ENCODE measurements around the gene SOST.

The SOST gene

DNA sequence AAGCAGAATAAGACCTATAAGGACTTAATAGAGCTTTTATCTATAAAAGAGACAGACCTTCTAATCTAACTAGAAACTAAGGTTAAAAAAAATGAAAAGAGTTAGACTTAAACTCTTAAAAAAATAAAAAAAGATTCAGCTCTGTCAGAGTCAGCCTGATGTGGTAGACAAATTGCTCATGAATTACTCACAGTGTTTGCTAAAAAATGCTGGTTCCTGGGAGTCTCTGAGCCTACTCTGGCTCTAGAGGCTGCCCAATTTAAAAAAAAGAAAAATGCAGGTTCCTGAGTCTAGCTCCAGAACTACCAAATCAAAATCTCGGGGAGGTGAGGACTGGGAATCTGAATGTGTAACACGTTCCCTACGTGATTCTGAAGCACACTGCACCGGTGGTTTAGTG is 18.1 kb downstream of the SOST start:
- no peak for DNase-seq

DNA sequence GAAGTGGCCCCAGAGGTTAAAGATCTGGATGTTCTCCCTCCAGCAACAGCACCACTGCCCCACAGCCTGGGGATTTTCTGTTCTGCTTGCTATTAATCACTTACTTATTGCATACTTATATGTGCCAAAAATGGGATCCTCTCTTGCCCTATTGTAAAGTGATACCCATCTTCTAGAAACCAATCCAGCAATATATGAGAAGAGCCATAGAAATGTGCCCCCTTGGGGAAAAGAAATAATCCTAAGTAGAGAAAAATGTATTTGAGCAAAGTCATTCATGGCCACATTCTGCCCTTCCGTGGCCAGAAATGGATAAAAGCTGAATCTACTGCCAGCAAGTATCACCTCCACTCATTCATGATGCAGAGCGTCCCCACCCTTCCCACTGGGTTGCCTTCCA is 20.9 kb downstream of the SOST start:
- DNase-seq, result no peak

DNA sequence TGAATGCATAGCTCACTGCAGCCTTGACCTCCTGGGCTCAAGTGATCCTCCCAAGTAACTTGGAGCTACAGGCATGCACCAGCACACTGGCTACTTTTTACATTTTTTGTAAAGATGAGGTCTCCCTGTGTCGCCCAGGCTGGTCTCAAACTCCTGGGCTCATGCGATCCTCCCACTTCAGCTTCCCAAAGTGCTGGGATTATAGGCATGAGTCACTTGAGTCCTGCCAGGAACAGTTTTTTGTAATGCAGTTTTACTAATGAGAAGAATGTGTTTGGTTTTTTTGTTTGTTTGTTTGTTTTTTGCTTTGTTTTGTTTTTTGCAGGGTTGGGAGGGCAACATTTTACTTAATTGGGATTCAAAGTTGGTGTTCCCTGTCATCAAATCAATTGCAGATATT is 22.2 kb downstream of the SOST start:
- DNase-seq, result no peak

DNA sequence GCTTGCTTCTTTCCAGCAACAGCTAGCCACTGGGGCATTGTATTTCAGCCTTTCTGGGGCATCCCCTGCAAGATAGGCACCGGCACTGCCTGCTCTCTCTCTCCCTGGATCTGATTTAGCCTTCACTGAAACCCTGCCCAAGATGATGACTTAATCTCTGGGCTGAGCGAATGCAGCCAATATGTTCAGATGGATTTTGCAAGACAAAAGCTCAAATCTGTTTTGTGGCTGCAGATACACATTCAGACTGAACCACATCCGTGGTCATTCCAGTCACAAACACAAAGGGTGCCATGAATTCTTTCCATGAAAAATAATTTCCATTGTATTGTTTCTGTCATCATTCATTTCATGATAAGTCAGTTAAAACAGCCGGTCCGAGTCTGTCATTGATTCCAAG is 24.2 kb downstream of the SOST start:
- no peak for DNase-seq

DNA sequence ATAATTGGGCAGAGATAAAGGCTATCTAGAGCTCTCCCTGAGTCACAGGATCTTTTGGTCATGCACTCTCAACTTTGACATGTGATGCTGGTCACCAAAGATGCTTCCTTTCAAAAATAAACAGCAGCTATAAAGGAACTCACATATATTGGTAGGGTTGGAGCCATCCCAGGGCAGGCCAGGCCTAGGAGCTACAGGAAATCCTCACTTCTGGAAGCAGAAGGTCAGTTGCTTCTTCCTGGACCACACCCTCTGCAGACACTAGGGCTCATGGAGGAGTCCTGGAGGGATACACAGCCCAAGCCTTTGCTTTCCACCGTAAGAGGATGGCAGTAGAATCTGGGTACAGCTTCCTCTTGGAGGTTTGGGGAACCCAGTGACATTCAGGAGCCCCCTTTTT is 24.6 kb downstream of the SOST start:
- no peak for DNase-seq

DNA sequence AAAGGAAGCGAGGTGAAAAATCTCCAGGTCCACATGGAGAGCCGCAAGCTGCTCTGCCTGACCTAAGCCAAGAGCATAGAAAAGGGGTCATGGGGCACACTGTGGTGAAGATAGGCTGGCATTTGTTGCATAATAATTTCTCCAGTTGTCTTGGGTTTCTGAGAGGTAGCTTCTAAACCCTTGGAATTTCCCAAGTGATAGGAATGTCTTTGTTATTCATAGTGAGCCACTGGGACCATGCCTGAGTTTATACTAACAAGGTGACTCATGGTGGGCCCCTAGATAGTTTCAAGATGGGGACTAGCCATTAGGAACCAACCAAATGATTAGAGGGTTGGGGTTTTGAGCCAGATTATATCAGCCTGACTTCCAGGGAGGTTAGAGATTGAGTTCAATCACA is 25.6 kb downstream of the SOST start:
- no peak for DNase-seq

DNA sequence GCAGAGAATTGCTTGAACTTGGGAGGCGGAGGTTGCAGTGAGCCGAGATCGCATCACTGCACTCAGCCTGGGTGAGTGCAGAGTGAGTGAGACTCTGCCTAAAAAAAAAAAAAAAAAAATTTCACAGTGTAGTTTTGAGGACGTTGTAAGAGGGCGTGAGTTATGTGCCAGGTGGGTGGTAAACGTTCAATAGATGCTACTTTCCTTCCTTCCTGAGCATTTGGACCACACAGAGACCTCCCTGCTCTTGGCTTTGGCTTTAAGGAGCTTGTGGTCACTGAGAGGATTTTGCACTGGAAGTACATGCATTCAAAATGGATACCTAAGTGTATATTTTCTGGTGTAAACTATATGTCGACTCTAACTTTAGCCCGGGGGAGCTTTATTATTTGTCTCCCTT is 30.5 kb downstream of the SOST start:
- no peak for DNase-seq

DNA sequence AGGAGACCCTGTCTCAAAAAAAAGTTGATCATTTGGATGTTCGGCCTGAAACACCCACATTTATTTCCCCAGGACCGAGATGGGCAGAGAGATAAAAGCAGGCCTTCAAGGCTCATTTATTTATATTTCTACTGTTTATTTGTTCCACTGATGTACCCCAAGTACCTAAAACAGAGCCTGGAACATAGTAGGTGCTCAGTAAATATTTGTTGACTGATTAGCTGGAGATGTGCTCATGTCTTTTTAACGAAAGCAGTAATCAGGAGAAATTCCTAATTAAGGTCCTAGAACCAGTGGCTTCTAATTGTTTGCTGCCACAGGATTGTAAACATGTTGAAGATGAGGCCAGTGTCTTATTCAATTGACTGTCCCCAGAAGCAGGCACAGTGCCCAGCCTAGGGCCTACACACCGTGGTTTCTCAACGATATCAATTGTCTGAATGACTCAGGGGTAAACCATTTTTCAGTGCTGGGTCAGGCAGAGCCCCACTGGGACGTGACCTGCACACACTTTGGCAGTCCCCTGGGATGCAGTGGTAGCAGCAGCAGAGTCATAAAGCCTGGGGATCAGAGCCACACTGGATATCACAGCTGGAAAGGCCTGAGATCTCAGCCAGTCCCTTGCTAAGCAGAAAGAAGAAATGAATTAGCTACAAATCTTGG is 34.8 kb downstream of the SOST start:
- DNase-seq, result peak; percentile 10

DNA sequence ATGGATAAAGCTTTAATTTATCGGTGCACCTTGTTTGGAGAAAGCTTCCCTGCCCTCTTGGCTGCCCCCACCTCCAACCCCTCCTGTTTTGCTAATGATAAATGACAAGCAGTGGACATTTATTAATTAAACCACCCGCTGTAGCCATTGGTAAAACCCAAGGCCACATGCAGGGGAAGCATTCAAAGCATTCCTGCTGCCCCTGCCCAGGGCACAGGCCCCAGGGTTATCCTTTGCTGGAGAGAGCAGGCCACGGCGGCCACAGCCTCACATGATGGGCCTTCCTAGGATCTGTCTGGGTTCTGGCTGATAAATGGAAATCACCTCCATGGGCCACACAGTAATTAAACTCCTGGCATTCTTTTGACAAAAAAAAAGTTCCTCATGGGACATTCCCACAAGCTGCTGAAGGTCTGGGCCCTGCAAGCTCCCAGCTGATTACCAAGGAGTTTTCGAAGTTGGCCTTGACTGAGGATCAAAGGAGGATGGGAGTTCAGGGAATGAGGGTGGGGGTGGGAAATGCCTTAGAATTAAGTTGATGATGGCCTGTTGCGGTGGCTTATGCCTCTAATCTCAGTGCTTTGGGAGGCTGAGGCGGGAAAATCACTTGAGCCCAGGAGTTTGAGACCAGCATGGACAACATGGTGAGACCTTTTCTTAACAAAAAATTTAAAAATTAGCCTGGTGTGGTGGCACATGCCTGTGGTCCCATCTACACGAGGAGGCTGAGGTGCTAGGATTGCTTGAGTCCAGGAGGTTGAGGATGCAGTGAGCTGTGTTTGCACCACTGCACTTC is 35.5 kb downstream of the SOST start:
- DNase-seq, result no peak

DNA sequence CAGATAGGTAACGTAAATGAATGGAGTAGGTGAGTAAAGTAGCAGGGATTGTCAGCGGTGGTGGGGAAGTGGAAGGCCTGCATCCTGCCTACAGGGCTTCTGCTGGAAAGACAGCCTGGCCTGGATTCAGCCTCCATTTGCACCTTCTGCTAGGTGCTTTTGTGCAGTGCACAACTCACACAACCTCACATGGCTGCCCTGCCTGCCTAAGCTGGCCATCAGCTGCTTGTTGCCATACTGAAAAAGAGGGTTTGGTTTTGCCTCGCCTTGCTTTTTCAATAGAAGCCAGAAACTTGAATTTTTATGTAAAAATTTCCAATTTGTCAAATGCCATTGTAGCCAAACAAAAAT is 36.3 kb downstream of the SOST start:
- no peak for DNase-seq

DNA sequence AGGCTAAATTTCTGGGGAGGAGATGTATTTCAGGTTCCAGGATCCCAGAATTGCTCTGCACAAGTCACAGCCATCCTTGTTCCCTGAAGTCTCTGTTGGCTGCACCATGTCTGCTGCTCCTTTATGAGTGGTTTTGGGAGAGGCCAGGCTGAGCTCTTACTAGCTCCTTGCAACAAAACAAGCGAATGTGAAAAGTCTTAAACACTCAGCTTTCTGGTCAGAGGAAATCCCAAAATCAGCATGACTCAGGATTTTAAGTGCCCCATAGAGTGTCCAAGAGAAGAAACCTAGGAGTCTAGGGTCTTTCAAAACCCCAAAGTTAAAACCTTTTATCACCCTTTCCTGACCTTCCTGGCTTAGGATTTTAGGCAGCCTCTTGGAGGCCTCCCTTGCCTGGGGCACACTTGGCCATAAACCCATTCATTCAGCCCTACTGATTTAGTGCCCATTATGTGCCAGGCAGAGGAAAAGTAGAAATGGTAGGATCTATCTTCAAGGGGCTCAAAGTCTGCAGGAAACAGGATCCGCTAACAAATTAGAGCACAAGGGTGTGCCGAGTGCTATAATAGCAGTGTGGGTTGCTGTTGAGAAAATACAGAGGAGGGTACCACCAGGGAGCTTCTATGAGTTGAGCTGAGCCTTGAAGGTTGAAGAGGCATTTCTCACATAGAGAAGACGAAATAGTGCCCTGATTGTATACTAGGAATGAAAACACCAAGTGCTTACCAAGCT is 36.9 kb downstream of the SOST start:
- peak; percentile 59 for DNase-seq

DNA sequence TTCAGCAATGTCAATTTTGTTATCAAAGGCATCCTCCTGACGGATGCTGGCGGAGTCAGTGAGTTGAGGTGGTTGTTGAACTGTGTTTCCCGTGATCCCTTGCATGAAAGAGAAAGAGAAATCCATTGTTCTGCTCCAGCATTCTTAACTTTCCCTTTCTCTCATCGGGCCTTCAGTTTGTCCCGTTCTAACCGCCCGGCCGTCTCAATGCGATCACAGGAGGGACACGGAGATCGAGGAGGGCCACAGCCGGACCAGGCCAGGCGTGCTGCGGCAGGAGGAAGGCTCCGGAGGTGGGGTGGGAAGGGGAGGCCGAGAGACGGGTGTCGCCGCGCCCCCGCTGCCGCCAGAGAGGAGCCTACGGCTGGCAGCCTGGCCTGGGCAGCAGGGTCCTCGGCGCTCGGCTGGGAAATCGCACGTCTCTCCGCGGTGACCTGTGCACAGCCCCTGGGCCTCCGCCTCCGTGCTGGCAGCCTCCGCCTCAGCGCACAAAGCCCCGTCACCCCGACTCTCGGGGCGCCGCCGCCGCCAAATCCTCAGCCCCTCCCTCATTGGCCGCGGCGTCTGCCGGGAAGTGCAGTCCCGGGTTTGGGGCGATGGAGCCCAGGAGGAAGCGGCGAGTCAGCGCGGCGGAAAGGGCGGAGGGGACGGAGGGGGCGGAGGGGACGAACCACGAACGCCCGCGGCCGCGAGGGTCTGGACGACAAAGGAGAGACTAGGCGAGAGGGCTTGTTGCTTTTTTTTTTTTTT is 38.1 kb downstream of the SOST start:
- peak; percentile 75 for DNase-seq

DNA sequence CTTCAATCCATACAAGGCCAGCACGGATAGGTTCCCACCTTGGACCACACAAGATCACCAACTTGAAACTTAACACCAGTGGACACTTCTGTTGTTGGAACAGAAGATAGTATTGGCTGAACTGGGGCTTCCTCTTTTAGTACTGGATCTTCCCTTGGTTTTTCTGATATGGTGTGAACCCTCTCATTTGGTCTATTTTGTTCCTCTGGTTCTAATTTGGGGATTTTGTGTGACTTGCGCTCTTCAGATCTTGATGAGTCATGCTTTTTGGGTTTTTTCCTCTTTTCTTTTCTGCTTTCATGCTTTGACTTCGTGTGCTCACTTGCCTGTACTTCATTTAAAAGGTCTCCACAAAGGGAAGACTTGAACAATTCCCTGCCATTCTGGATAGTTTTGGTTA is 39.0 kb downstream of the SOST start:
- DNase-seq, result peak; percentile 78

DNA sequence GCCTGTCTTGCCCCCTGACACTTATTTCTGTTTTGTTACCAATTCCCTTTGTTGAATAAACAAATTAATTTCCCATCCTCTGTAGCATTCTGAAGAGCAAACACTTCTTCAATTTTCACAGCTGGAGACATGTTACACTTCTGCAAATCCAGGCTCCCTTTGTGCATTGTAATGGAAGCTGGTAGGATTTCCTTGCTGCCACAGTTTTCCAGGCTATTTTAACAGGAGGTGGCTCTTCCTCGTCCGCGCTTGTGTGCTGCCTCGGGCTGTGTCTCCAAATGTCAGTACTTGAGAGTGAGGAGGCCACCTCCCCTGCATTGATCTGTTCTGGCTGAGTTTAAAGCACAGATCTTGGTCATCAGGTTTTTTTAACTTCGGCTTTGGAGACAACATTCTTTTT is 40.0 kb downstream of the SOST start:
- no peak for DNase-seq

DNA sequence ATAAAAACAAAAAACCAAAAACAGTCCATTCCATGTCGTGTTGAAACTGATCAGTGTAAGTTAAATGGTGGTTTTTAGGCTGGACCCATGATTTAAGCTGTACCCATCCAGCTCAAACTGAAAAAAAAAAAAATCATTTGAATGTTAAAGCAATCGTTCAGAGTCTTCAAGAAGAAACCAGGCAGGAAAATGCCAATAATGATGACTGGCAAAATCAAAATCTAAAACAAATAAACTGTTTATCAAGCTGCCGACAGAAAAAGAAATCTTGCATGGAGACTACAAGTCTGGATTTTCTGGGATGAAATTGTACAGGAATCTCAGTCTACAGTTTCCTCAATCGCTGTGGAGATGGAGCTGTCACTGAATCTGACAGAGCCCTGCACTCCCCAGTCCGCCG is 40.7 kb downstream of the SOST start:
- no peak for DNase-seq

DNA sequence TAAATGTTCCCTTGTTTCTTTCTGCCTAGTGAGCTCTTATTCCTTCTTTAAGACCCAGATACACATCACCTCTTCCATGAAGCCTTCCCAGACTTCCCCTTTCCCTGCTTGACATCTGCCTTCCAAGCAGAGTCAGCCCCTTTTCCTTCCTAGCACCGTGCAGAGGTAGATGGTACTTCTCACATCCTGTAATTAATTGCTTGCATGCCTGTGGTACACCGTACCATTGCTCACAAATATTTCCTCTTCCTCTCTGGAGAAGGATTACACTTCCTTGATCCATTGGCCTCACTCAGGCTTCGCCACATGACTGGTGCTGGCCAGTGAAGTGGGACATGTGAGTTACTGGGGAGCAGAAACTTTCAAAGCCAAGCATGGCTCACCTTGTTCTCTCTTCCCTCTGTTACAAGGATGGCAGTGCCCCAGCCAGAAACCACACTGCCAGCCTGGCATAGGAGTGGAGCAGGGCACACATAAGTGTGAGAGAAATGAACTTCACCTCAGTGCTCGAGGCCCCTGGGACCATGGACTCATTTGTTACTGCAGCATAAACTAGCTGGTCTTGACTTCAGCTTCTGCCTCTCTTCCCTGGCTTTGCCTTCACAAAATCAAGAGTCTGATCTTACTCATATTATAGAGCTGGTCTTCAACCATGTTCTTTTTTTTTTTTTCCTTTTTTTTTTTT is 44.0 kb downstream of the SOST start:
- DNase-seq, result no peak

DNA sequence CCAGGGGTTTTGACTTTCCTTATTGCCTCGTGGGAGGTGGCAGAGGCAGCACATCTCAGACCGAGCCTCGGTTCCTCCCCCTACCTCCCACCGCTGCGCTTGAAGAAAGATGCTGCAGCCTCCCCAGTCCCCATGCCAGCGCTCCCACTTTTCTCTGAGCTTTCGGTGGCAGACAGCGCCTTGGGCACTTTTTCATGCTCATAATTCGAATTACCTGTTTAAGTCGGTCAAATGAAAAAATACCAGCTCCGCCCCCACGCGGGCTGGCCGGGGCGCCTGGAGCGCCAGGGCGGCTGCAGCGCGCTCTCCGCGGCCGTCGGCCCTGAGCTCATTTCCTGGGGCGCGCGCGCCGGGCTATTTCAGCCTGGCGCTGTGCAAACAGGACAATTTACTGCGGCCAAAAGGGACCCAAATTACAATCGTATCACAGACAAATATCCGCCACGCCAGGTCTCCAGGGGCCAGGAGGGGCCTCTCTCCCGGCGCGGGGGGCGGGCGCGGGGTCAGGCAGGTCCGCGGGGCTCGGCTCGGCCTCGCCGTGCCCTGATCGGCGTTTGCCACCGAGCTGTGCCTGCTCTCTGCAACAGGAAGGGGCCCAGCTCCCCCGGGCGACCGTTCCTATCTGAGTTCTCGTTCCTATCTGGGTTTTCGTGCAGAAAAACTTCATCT is 45.0 kb downstream of the SOST start:
- DNase-seq, result no peak

DNA sequence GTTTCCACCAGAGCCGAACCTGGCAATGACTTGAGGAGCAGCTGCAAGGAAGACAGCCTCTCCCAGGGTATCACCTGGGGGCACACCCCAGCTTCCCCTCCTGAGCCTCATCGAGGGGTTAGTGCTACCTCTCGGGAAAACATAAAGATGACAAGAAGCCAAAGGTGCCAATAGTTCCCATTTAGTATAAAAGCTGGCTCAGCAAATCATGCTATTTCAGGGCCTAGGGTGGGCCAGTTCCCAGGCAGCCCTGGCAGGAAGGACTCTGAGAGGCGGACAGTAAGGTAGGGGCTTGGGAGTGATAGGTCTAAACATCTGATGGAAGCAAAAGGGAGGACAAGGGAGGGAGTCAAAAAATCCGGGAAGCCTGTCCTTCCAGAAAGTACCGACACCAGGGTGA is 46.2 kb downstream of the SOST start:
- DNase-seq, result no peak

DNA sequence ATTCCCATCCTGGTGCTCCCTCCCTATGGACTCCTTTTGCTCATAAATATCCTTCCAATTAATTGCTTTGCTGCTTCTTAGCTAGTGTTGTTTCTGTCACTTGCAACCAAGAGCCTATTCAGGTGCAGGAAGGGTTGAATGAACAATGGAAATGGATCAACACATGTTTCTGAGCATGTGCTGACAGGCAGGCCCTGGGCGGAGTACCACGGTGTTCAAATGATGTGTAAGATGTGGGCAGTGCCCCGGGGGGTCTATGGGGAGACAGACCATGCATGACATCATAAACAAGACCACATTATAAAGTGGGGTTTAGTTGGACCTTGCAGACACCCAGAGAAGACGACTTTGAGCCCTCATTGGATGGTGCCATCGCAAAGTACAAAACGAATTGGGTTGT is 48.5 kb downstream of the SOST start:
- no peak for DNase-seq

DNA sequence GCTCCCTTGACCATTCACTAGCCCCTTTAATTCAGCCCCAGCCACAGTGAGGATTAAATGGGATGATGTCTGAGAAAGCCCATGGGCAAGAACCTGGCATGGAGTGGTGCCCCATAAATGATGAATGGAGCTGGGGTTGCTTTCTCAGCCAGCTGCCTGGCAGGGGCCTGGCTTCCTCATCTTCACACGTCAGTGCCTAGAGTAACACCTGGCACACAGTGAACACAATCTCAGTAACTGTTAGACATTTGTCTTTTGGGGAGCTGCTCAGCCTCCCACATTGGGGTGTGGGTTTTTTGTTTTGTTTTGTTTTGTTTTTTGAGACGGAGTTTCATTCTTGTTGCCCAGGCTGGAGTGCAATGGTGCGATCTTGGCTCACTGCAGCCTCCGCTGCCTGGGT is 49.4 kb downstream of the SOST start:
- DNase-seq, result no peak

DNA sequence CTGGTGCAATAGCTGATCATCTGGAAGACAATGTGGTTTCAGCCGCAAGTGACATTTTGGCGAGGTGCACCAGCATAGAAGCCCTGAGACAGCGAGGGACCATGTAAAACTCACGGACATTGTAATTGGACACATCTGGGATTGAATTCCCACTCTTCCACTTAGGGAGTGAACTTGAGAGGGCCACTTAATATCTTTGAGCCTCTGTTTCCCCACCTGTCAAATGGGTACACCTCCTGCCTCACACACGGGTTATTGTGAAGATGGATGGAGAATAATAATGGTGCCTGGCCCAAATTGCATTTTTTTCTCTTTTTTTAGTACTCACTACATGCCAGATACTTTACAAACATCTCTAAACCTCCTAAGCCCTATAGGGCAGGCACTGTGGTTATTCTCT is 51.4 kb downstream of the SOST start:
- DNase-seq, result no peak

DNA sequence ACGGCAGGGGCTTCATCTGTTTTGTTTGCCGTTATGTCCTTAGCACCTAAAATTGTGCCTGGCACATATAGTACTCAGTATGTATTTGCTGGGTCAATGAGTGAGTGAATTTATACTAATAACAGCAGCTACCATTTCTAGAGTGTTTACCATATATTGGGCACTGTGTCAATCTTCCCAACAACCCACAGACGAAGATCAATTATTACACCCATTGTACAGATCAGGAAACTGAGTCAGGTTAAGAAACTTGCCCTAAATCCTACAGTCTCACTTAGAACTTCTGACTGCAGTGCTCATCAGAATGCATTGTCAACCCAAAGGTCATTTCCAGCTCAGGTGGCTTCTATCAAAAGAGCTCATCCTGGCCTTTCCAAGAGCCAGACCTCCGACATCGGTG is 52.4 kb downstream of the SOST start:
- no peak for DNase-seq
